GM19395 (cell line): ENCODE measurements around the gene LAYN.

ENCODE experiments used
- ATAC-seq: cut with Tn5 transposase; IDR thresholded peaks from one replicate; pipeline ENCODE4 v1.9.1; 2021; ENCODE audit warnings: mild to moderate bottlenecking, moderate library complexity; ENCODE audit not compliant: unreplicated experiment

The LAYN gene

GRCh38 chr11:111540114-111540936 lies at the start of gene LAYN:
Gene LAYN (plus strand): TSS chr11:111540720. CDS start chr11:111540844, 124 bp downstream.
- no peak for ATAC-seq

GRCh38 chr11:111494040-111494439 lies 46.5 kb upstream of the LAYN start:
- no peak for ATAC-seq

- no peak for ATAC-seq
Measured at GRCh38 chr11:111499483-111499882, 41.0 kb upstream of the LAYN start.

- no peak for ATAC-seq
Measured at GRCh38 chr11:111500481-111500880, 40.0 kb upstream of the LAYN start.

GRCh38 chr11:111502611-111503010 lies 37.9 kb upstream of the LAYN start:
- no peak for ATAC-seq

- no peak for ATAC-seq
Measured at GRCh38 chr11:111510311-111510710, 30.2 kb upstream of the LAYN start.

GRCh38 chr11:111512296-111513239 lies 28.0 kb upstream of the LAYN start, which contains the start of gene BTG4:
Gene BTG4 (minus strand): TSS chr11:111512386. CDS start chr11:111498776, 13,610 bp downstream.
- ATAC-seq, result no peak

GRCh38 chr11:111513240-111513605 lies 27.3 kb upstream of the LAYN start:
- ATAC-seq, result no peak

- ATAC-seq, result no peak
Measured at GRCh38 chr11:111514216-111515031, 26.1 kb upstream of the LAYN start, which contains the start of gene HOATZ. Gene HOATZ (plus strand): TSS chr11:111514778. CDS start chr11:111514785, 7 bp downstream.

GRCh38 chr11:111515591-111515990 lies 24.9 kb upstream of the LAYN start:
- ATAC-seq, result no peak

GRCh38 chr11:111518668-111519067 lies 21.9 kb upstream of the LAYN start:
- ATAC-seq, result no peak

- ATAC-seq, result no peak
Measured at GRCh38 chr11:111520560-111520959, 20.0 kb upstream of the LAYN start.

GRCh38 chr11:111521135-111521534 lies 19.4 kb upstream of the LAYN start:
- no peak for ATAC-seq

- ATAC-seq, result no peak
Measured at GRCh38 chr11:111522426-111522825, 18.1 kb upstream of the LAYN start.

GRCh38 chr11:111523343-111523742 lies 17.2 kb upstream of the LAYN start:
- no peak for ATAC-seq

GRCh38 chr11:111524056-111524455 lies 16.5 kb upstream of the LAYN start:
- ATAC-seq, result no peak

GRCh38 chr11:111525456-111525855 lies 15.1 kb upstream of the LAYN start:
- ATAC-seq, result no peak

- no peak for ATAC-seq
Measured at GRCh38 chr11:111526501-111526900, 14.0 kb upstream of the LAYN start.

GRCh38 chr11:111527279-111527678 lies 13.2 kb upstream of the LAYN start:
- no peak for ATAC-seq

- no peak for ATAC-seq
Measured at GRCh38 chr11:111528557-111528956, 12.0 kb upstream of the LAYN start.

- no peak for ATAC-seq
Measured at GRCh38 chr11:111530091-111530490, 10.4 kb upstream of the LAYN start.
